ENCODE measurements around the gene SLC12A7. TPM values are rescaled to one million over a fixed set of nuclear protein-coding genes. Genes with fewer than 3 reads are reported as not detected.
A peak's percentile ranks its signal among the peaks of the same experiment; 100 is the strongest.

The SLC12A7 gene
- polyA plus RNA-seq, 3 donors from 2014 or later: 9.5 to 18.2 (median 9.7) TPM

DNA sequence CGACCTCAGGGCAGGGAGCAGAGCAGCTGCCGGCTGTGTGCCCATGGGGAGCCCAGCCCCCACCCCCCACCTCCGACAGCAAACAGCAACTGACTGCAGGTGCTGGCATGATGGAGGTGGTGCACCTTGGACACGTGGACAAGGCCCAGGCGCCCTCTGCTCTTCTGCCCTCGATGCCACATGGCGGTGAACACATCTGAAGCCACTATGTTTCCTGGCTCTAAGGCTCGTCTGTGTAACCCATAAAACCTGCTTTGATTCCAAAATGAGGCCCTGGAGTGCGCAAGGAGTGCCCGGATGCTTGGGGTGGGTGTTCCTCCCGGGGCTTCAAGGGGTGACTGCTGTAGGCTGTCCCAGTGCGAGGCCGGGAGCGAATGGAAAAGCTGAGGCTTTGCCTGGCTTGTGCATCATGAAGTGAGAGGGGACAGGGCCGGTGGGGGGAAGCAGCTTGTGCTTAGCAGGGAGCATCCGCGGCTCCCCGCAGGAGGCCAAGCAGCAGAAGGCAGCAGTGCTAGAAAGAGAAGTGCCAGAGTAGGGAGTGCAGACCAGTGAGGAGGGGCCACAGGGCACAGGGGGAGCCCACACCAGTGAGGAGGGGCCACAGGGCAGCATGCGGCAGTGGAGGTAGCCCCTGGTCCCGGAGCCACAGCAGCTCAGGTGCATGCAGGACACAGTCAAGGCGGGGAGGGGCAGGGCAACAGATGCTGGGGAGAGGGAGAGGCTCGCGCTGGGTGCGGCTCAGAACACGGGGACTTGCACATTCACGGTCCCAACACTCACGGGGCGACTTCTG lies 73.2 kb downstream of the SLC12A7 start:
- Mint-ChIP-seq H3K9me3 (peaks cover 0 to 7% (median under 1%) of the 10 kb centered on the region in 6 donors), H3K27me3 (ENCODE audit: low read depth in 3 of 3) (peaks cover 2 to 9% (median 3%) of the 10 kb centered on the region in 3 donors), H3K4me3 (no peak overlapping the region), H3K4me1 (peaks cover 4 to 13% of the 10 kb centered on the region in 2 donors), H3K27ac (no peak overlapping the region), H3K36me3 (no peaks in the 10 kb centered on the region)
- no peak for DNase-seq

DNA sequence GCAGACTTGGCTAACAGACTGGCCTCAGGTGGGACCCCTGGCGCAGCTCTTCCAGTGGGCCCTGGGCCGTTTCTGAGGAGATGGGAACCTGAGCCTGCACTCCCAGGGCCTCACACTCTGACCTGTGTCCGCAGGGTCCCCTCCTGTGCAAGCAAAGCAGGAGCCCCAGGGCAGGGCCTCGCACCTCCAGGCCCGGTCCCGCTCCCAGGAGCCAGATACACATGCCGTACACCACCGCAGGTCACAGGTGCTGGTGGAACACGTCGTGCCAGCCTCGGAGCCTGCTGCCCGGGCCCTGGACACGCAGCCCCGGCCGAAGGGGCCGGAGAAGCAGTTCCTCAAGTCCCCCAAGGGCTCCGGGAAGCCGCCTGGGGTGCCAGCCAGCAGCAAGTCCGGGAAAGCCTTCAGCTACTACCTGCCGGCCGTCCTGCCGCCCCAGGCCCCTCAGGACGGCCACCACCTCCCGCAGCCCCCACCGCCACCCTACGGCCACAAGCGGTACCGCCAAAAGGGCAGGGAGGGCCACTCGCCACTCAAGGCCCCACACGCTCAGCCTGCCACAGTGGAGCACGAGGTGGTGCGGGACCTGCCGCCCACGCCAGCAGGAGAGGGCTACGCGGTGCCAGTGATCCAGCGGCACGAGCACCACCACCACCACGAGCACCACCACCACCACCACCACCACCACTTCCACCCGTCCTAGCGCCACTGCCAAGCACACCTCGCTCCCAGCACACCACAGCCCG lies 74.0 kb downstream of the SLC12A7 start:
- H3K4me1 Mint-ChIP-seq: peaks cover 4 to 8% of the 10 kb centered on the region in 2 donors
- H3K36me3 Mint-ChIP-seq: no peaks in the 10 kb centered on the region
- H3K27ac Mint-ChIP-seq: no peak overlapping the region
- DNase-seq: no peak
- H3K4me3 Mint-ChIP-seq: no peak overlapping the region
- H3K27me3 Mint-ChIP-seq (ENCODE audit: low read depth in 3 of 3): peaks cover 2 to 7% (median 3%) of the 10 kb centered on the region in 3 donors
- peaks cover 0 to 6% (median 0%) of the 10 kb centered on the region in 6 donors for H3K9me3 Mint-ChIP-seq

DNA sequence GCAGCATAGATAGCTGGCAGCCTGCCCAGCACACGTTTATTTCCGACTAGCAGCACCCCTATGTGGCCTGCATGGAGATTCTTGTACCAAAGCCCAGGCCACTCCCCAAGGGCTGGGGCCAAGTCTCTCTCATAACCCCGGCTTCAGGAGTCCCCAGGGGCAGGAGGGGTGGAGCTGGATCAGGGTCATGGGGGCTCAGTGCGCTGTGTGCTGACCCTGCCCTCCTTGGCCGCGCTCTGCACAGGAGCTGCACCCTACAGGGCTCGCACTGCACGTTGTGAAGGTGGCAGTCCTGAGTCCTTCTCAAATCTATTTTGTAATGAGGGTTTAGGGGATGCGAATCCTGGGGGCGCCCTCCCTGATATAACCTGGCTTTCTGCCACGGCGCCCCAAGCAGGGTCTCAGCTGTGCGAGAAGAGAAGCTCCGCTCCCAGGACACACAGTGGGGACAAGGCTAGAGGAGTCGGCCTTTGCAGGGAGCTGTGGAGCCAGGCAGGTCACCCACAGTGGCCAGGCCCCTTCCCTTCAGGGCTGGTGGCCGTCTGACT lies 74.7 kb downstream of the SLC12A7 start:
- peaks cover 2 to 6% (median 4%) of the 10 kb centered on the region in 3 donors for H3K27me3 Mint-ChIP-seq (ENCODE audit: low read depth in 3 of 3)
- no peak overlapping the region for H3K27ac Mint-ChIP-seq
- H3K4me1 Mint-ChIP-seq: peaks cover 4 to 8% of the 10 kb centered on the region in 2 donors
- H3K4me3 Mint-ChIP-seq: no peak overlapping the region
- H3K36me3 Mint-ChIP-seq: no peaks in the 10 kb centered on the region
- peaks cover 0 to 6% (median 0%) of the 10 kb centered on the region in 6 donors for H3K9me3 Mint-ChIP-seq
- DNase-seq: no peak

DNA sequence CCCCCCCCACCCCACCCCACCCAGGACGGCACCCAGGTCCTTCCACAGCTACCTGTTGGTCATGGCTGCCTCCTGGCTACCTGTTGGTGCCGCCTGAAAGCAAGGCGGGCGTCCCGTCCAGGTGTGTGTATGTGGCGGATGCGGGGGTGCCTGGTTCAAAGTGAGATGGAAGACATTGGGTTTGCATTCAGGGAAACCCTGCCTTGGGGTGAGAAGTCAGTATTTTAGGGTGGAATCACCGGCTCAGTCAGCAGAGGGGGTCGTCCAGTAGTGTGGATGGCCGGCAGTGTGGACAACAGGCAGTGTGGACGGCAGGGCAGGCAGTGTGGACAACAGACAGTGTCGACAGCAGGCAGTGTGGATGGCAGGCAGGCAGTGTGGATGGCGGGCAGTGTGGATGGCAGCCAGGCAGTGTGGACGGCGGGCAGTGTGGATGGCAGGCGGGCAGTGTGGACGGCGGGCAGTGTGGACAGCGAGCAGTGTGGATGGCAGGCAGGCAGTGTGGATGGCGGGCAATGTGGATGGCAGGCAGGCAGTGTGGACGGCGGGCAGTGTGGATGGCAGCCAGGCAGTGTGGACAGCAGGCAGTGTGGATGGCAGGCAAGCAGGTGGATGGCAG lies 75.2 kb downstream of the SLC12A7 start:
- H3K4me1 Mint-ChIP-seq: peaks cover 4 to 8% of the 10 kb centered on the region in 2 donors
- H3K9me3 Mint-ChIP-seq: peaks cover 0 to 4% (median 0%) of the 10 kb centered on the region in 6 donors
- H3K4me3 Mint-ChIP-seq: no peak overlapping the region
- peak overlapping the region in 1 of 6 donors; percentile 61 for H3K27ac Mint-ChIP-seq
- H3K36me3 Mint-ChIP-seq: no peaks in the 10 kb centered on the region
- peaks cover 1 to 5% (median 3%) of the 10 kb centered on the region in 3 donors for H3K27me3 Mint-ChIP-seq (ENCODE audit: low read depth in 3 of 3)
- DNase-seq: no peak

DNA sequence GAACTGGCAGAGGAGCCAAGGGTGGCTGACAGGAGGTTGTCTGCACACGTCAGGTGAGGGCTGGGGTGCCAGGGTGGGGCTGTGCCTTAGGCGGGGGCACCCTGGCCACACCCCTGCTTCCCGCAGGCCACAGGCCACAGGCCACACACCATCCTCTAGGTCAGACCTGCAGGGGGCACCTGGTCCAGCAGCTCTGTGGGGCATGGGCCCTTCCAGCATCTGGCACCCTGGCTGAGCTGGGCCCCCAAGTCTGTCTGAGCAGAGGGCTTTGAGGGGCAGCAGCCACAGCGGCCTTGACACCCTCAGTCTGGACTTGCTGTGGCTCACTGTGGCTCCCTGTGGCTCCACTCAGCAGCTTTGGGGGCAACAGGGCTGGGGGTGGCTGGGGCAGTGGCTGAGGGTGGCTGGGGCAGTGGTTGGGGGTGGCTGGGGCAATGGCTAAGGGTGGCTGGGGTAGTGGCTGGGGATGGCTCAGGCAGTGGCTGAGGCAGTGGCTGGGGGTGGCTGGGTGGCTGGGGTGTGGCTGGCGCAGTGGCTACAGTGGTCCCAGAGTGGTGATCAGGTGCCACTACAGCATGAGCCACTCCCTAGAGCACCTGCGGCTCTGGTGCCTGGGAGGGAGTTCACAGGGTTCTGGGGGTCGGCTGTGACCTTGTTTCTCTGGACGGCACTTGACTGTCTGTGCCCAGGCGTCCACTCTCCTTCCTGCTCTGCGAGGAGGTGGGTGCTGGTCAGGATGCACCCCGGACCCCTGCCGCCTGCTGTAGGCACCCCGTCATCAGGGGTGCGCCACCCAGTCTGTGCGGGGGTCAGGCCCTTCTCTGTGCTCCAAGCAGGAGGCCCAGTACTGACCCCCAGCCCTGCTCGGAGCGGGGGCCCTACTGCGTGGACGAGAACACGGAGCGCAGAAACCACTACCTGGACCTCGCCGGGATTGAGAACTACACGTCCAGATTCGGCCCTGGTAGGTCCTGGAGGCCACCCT lies 76.2 kb downstream of the SLC12A7 start:
- H3K27ac Mint-ChIP-seq: no peak overlapping the region
- peaks cover 0 to 5% (median 0%) of the 10 kb centered on the region in 3 donors for H3K27me3 Mint-ChIP-seq (ENCODE audit: low read depth in 3 of 3)
- no peaks in the 10 kb centered on the region for H3K9me3 Mint-ChIP-seq
- no peak for DNase-seq
- no peaks in the 10 kb centered on the region for H3K4me1 Mint-ChIP-seq
- no peak overlapping the region for H3K4me3 Mint-ChIP-seq
- H3K36me3 Mint-ChIP-seq: no peaks in the 10 kb centered on the region

DNA sequence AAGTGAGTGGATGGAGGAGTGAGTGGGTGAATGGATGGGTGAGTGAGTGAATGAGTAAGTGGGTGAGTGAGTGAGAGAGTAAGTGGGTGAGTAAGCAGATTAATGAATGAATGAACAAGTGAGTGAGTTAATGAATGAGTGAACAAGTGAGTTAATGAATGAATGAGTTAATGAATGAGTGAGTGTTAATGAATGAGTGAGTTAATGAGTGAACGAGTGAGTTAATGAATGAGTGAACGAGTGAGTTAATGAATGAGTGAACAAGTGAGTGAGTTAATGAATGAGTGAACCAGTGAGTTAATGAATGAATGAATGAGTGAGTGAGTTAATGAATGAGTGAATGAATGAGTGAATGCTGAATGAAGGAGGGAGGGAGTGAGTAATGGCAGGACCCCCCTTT lies 76.9 kb downstream of the SLC12A7 start:
- Mint-ChIP-seq H3K36me3 (no peaks in the 10 kb centered on the region), H3K4me3 (no peak overlapping the region), H3K27ac (peak overlapping the region in 1 of 6 donors; percentile 55), H3K9me3 (no peaks in the 10 kb centered on the region), H3K4me1 (no peaks in the 10 kb centered on the region), H3K27me3 (ENCODE audit: low read depth in 3 of 3) (peaks cover 0 to 5% (median 0%) of the 10 kb centered on the region in 3 donors)
- DNase-seq: no peak

GRCh38 chr5:1034421-1034905 lies 77.4 kb downstream of the SLC12A7 start:
- DNase-seq: no peak
- H3K36me3 Mint-ChIP-seq: no peaks in the 10 kb centered on the region
- H3K4me1 Mint-ChIP-seq: no peaks in the 10 kb centered on the region
- H3K9me3 Mint-ChIP-seq: no peaks in the 10 kb centered on the region
- no peak overlapping the region for H3K4me3 Mint-ChIP-seq
- peaks cover 0 to 5% (median 0%) of the 10 kb centered on the region in 3 donors for H3K27me3 Mint-ChIP-seq (ENCODE audit: low read depth in 3 of 3)
- H3K27ac Mint-ChIP-seq: peak overlapping the region in 1 of 6 donors; percentile 55

DNA sequence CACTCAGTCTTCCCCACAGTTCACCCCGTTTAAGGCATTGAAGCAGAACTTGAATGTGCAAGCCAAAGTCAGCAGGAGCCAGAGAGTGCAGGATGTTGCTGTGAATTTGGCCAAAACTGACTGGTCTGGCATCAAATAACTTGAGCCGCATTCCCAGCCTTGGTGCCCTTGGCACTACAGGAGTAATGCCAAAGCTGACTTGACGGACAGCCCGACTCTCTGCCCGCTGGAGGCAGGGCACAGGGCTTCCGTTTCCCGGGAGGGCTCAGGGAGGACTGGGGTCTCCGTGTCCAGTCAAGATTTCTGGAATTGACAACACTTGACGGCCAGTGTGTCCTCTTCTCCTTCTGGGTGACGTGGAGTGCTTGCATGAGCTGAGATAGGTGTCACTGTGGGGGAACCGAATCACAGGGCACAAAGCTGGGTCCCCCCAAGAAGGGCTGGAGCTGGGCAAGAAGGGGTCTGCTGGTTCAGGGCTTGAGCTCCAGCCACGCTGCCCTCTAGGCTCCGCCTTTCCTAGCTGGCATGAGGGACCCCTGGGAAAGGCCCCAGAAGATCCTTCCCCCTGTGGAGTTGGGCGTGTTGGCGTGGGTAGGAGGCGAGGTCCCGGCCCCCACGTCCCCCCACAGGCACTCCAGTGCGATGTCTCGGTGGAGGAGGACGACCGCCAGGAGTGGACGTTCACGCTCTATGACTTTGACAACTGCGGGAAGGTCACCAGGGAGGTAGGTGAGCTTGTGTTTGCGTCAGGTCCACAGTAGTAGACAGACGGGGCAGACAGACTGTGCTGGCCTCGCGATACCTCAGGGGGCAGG lies 78.0 kb downstream of the SLC12A7 start:
- no peaks in the 10 kb centered on the region for H3K9me3 Mint-ChIP-seq
- no peak for DNase-seq
- H3K36me3 Mint-ChIP-seq: no peaks in the 10 kb centered on the region
- no peak overlapping the region for H3K4me3 Mint-ChIP-seq
- H3K27me3 Mint-ChIP-seq (ENCODE audit: low read depth in 3 of 3): peaks cover 0 to 5% (median 0%) of the 10 kb centered on the region in 3 donors
- no peaks in the 10 kb centered on the region for H3K4me1 Mint-ChIP-seq
- H3K27ac Mint-ChIP-seq: no peak overlapping the region

GRCh38 chr5:1033178-1033577 lies 78.7 kb downstream of the SLC12A7 start:
- no peak for DNase-seq
- no peaks in the 10 kb centered on the region for H3K4me1 Mint-ChIP-seq
- no peak overlapping the region for H3K4me3 Mint-ChIP-seq
- H3K36me3 Mint-ChIP-seq: no peaks in the 10 kb centered on the region
- peaks cover 0 to 2% (median 0%) of the 10 kb centered on the region in 3 donors for H3K27me3 Mint-ChIP-seq (ENCODE audit: low read depth in 3 of 3)
- H3K27ac Mint-ChIP-seq: no peak overlapping the region
- no peaks in the 10 kb centered on the region for H3K9me3 Mint-ChIP-seq

DNA sequence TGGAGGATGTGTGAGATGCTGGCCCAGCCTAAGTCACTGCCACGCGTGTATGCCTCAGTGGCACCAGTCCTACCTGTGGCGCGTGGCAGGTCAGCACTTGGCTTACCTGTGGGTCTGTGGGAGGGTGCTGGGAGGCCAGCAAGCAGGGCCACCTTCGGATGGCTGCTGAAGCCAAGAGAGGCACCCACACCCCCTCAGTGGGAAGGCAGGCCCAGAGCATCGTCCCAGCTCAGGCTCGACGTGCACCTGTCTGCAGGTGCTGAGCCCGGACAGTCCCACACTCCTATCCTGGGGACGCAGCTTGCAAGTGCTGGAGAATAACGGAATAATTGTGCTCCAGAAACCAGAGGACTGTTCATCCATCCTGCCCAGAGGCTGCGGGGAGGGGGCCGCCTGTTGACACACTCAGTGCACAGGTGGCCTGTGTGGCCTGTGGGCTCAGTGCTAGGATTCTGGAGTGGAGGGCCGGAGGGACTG lies 79.3 kb downstream of the SLC12A7 start:
- peaks cover 0 to 2% (median 2%) of the 10 kb centered on the region in 3 donors for H3K27me3 Mint-ChIP-seq (ENCODE audit: low read depth in 3 of 3)
- H3K4me3 Mint-ChIP-seq: no peak overlapping the region
- no peak for DNase-seq
- H3K27ac Mint-ChIP-seq: no peak overlapping the region
- no peaks in the 10 kb centered on the region for H3K36me3 Mint-ChIP-seq
- H3K9me3 Mint-ChIP-seq: no peaks in the 10 kb centered on the region
- no peaks in the 10 kb centered on the region for H3K4me1 Mint-ChIP-seq

GRCh38 chr5:1032011-1032410 lies 79.9 kb downstream of the SLC12A7 start:
- H3K4me3 Mint-ChIP-seq: no peak overlapping the region
- no peaks in the 10 kb centered on the region for H3K9me3 Mint-ChIP-seq
- no peak overlapping the region for H3K27ac Mint-ChIP-seq
- H3K4me1 Mint-ChIP-seq: no peaks in the 10 kb centered on the region
- H3K27me3 Mint-ChIP-seq (ENCODE audit: low read depth in 3 of 3): peaks cover 0 to 2% (median 2%) of the 10 kb centered on the region in 3 donors
- H3K36me3 Mint-ChIP-seq: no peaks in the 10 kb centered on the region
- no peak for DNase-seq

All from immature natural killer cell (primary cell).